Measurements from ENCODE around the gene VSIG2.

DNA sequence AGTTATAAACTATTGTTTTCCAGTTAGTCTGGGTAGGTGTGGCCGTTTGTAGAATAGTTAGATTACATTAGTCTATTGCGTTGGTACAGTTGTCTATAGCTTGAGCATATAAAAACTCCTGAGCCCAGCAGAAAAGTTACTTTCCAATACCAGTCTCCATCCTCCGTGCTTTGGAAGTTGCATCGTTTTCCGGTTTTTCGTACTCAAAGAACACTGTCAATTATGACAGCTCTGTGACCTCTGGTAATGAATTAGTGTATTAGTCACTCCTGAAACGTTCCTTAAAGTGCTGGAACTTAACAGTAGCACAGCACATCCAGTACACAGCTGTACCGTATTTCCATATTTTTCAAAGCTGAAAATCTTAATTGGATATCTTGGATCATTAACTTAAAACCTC is 49.0 kb upstream of the VSIG2 start:
- TF ChIP-seq, protein P1, sequence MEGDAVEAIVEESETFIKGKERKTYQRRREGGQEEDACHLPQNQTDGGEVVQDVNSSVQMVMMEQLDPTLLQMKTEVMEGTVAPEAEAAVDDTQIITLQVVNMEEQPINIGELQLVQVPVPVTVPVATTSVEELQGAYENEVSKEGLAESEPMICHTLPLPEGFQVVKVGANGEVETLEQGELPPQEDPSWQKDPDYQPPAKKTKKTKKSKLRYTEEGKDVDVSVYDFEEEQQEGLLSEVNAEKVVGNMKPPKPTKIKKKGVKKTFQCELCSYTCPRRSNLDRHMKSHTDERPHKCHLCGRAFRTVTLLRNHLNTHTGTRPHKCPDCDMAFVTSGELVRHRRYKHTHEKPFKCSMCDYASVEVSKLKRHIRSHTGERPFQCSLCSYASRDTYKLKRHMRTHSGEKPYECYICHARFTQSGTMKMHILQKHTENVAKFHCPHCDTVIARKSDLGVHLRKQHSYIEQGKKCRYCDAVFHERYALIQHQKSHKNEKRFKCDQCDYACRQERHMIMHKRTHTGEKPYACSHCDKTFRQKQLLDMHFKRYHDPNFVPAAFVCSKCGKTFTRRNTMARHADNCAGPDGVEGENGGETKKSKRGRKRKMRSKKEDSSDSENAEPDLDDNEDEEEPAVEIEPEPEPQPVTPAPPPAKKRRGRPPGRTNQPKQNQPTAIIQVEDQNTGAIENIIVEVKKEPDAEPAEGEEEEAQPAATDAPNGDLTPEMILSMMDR (conservative IDR thresholded peaks at IDR 0.05 in 1 of 2, IDR thresholded peaks at IDR 0.05 in 1 of 2; ENCODE audit: low read depth in 1 of 2, low read length in 2 of 2): no peak
- no peak for TF ChIP-seq EZH2 (IDR thresholded peaks at IDR 0.05; ENCODE audit: low read length, missing control alignments)

Measured in fibroblast of lung (primary cell).